Measurements from ENCODE around the gene OR2AJ1.
A peak's percentile ranks its signal among the peaks of the same experiment; 100 is the strongest.
"Not testable (repeated sequence)": the region's sequence is repeated elsewhere in the genome, so short reads cannot be mapped to it uniquely, and the experiment has no call there.

Gene OR2AJ1

DNA sequence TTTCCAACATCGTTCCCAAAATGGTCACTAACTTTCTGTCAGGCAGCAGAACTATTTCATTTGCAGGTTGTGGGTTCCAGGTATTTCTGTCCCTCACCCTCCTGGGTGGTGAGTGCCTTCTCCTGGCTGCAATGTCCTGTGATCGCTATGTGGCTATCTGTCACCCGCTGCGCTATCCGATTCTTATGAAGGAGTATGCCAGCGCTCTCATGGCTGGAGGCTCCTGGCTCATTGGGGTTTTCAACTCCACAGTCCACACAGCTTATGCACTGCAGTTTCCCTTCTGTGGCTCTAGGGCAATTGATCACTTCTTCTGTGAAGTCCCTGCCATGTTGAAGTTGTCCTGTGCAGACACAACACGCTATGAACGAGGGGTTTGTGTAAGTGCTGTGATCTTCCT lies 9.3 kb downstream of the OR2AJ1 start:
- no peaks in the 10 kb centered on the region for H3K9me3 Mint-ChIP-seq (ENCODE audit: low read depth)
- H3K36me3 Mint-ChIP-seq = no peaks in the 10 kb centered on the region
- no peak overlapping the region for H3K27ac Mint-ChIP-seq
- H3K27me3 Mint-ChIP-seq = peaks cover 3% of the 10 kb centered on the region
- H3K4me1 Mint-ChIP-seq (ENCODE audit: low read depth) = no peaks in the 10 kb centered on the region
- no peak overlapping the region for H3K4me3 Mint-ChIP-seq

DNA sequence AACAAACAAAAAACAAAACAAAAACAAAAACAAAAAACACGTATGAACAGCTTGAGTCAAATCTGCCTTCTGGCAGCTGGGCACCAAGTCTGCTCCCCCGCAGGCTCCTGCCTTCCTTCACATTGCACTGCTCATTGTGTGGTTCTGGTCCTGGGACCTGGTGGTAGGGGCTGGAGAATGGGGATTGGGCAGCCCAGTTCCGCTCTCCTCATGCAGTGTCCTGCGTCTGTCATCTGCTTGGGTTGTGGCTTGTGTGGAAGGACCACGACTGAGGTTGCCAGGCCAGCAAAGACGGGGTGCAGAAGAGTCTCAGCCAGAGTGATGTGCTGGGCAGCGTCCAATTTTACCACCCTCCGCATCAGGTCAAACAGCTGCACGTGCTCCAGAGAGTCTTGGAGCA lies 11.1 kb downstream of the OR2AJ1 start:
- Mint-ChIP-seq H3K9me3 (ENCODE audit: low read depth) (no peaks in the 10 kb centered on the region), H3K27me3 (peaks cover 3% of the 10 kb centered on the region), H3K4me1 (ENCODE audit: low read depth) (no peaks in the 10 kb centered on the region), H3K27ac (no peak overlapping the region), H3K36me3 (no peaks in the 10 kb centered on the region), H3K4me3 (no peak overlapping the region)

DNA sequence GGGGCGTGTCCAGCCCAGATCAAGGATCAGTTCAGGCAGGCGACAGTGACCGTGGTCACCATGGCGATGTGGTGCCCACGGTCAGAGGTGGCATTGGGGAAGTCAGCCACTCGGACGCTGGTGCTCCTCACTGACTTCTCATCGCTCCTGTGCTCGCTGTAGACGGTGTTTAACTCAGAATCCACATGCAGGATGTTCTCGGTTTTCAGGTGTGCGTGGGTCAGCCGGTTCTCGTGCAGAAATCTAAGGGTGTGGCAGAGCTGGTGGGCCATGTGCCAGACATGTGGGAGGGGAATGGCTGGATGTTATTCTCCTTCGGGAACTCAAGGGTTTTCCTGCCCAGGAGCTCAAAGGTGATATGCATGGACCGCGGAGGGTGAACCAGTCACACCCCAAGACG lies 11.7 kb downstream of the OR2AJ1 start:
- Mint-ChIP-seq H3K4me1 (ENCODE audit: low read depth) (no peaks in the 10 kb centered on the region), H3K27me3 (peaks cover under 1% of the 10 kb centered on the region), H3K9me3 (ENCODE audit: low read depth) (no peaks in the 10 kb centered on the region), H3K4me3 (no peak overlapping the region), H3K27ac (no peak overlapping the region), H3K36me3 (no peaks in the 10 kb centered on the region)

DNA sequence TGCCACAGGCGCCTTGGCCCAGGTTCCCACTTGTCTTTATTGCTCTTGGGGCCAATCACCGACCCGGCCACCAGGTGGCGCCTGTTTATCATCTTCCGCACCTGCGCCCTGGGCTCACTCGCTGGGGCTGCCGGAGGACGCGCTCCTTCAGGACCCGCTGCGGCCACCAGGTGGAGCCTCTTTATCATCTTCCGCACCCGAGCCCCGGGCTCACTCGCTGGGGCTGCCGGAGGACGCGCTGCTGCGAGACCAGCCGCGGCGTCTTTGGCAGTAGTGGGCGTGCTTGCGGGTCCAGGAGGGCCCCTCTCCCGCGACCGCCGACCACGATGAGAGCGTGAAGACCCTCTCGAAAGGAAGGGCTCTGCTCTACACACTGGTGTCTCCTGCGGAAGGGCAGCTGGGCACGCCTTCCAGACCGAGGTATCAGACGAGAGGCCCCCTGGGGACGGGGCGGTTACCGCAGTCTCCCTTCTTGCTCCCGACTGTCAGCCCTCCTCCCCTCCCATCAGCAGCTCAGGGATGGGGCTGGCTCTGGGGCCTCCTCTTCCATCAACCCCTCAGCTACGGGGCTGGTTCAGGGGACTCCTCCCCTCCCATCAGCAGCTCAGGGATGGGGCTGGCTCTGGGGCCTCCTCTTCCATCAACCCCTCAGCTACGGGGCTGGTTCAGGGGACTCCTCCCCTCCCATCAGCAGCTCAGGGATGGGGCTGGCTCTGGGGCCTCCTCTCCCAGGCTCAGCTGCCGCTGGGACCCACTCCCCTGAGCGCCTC lies 12.5 kb downstream of the OR2AJ1 start:
- H3K4me3 Mint-ChIP-seq = peak overlapping the region; percentile 81
- H3K4me1 Mint-ChIP-seq (ENCODE audit: low read depth); H3K27me3 Mint-ChIP-seq; H3K27ac Mint-ChIP-seq; H3K9me3 Mint-ChIP-seq (ENCODE audit: low read depth); H3K36me3 Mint-ChIP-seq: not testable (repeated sequence)

DNA sequence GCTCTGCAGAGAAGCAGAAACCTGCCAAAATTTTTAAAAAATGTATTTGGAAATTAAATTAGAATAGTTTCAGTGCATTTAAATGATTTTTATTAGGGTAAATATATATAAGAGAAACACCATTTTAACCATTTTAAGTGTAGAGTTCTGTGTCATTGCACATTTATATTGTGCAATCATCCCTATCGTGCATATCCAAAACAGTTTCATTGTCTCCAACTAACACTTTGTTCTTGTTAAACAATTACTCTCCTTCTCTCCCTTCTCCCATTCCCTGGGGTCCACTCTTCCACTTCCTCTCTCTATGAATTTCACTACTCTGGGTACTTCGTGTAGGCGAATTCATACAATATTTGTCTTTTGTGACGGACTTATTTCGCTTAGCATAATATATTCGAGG lies 17.9 kb downstream of the OR2AJ1 start:
- Mint-ChIP-seq H3K27me3 (peaks cover 5% of the 10 kb centered on the region), H3K36me3 (no peaks in the 10 kb centered on the region), H3K4me1 (ENCODE audit: low read depth) (no peaks in the 10 kb centered on the region), H3K4me3 (no peak overlapping the region), H3K9me3 (ENCODE audit: low read depth) (no peaks in the 10 kb centered on the region), H3K27ac (no peak overlapping the region)

DNA sequence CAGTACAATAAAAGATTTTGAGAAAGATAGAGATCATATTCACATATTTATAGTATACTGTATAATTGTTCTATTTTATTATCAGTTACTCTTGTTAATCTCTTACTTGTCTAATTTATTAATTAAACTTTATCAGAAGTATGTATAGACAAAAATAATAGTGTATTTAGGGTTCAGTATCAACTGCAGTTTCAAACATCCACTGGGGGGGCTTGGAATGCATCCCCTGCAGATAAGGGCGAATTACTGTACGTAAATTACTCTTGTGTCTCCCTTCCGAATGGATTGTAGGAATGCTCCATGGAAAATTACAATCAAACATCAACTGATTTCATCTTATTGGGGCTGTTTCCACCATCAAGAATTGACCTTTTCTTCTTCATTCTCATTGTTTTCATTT lies 23.9 kb downstream of the OR2AJ1 start, which contains the start of gene OR2L8:
OR2L8 (plus strand) TSS at position 301 of the 400 bp plus-strand sequence; CDS start at position 301, 0 bp downstream.
- Mint-ChIP-seq H3K4me1 (ENCODE audit: low read depth) (no peaks in the 10 kb centered on the region), H3K27me3 (peaks cover 7% of the 10 kb centered on the region), H3K27ac (no peak within 1 kb of the TSS), H3K4me3 (no peak within 1 kb of the TSS), H3K9me3 (ENCODE audit: low read depth) (no peaks in the 10 kb centered on the region), H3K36me3 (no peaks in the 10 kb centered on the region)

DNA sequence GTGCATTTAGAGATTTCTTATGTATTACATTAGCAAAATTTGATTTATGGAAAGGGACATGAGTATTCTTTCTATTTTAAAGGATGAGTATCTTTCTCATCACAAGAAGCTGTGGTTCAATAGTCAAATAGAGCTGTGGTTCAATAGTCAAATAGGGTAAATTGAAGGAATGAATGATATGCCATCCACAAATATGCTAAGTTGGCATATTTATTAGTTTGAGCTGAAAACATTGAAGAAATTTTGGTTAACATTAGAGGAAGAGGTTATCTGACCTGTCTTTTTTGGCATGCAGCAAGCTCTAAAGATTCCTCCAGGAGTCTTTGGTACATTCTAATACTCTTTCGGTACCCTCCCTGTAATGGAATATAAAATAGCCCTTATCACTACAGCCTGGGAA lies 28.7 kb downstream of the OR2AJ1 start:
- no peak overlapping the region for H3K4me3 Mint-ChIP-seq
- peaks cover 4% of the 10 kb centered on the region for H3K9me3 Mint-ChIP-seq (ENCODE audit: low read depth)
- no peaks in the 10 kb centered on the region for H3K36me3 Mint-ChIP-seq
- H3K27ac Mint-ChIP-seq = no peak overlapping the region
- H3K4me1 Mint-ChIP-seq (ENCODE audit: low read depth) = no peaks in the 10 kb centered on the region
- no peaks in the 10 kb centered on the region for H3K27me3 Mint-ChIP-seq

DNA sequence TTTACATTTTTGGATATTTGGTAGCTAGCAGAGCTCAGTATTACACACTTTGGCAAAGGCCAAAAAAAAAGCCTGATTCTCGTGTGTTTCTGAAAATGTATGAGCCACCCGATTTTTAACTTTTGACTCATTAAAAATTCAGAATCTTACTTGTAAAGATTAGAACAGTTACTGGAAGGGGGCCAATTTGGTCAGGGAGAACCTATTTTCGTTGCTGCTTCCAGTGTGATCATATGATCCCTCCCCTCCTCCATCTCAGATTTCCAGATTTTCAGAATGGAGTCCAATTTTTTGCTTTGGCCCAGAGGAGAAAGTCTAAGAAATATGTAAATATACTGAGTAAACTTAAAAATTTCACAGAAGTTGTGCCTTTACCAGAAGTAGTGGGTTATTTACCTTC lies 37.1 kb downstream of the OR2AJ1 start:
- Mint-ChIP-seq H3K27me3 (peaks cover 6% of the 10 kb centered on the region), H3K4me3 (no peak overlapping the region), H3K9me3 (ENCODE audit: low read depth) (peaks cover 14% of the 10 kb centered on the region), H3K4me1 (ENCODE audit: low read depth) (no peaks in the 10 kb centered on the region), H3K27ac (no peak overlapping the region), H3K36me3 (peaks cover 5% of the 10 kb centered on the region)

DNA sequence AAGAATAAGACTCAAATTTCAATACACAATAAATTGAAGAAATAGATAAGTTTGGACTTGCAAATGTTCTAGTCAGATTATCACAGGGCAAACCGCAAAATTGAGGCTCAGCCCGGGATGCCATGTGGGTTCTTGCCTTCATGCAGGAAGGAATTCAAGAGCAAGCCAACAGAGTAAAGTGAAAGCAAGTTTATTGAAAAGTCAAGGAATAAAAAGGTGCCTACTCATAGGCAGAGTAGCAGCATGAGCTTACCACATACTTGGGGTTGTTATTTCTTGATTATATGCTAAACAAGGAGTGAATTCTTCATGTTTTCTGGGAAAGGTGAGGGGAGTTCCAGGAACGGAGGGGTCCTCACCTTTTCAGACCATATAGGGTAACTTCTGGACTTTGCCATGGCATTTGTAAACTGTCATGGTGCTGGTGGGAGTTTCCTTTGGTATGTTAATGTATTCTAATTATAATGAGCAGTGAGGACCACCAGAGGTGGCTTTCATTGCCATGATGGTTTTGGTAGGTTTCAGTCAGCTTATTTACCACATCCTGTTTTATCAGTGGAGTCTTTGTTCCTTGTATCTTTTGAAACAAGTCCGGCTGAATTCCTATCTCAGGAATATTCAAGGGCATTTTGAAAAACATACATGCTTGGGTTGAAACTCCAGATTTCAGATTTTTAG lies 38.4 kb downstream of the OR2AJ1 start:
- Mint-ChIP-seq H3K36me3 (peaks cover 5% of the 10 kb centered on the region), H3K9me3 (ENCODE audit: low read depth) (peaks cover 11% of the 10 kb centered on the region), H3K4me3 (no peak overlapping the region), H3K4me1 (ENCODE audit: low read depth) (no peaks in the 10 kb centered on the region), H3K27me3 (peaks cover 6% of the 10 kb centered on the region), H3K27ac (no peak overlapping the region)

DNA sequence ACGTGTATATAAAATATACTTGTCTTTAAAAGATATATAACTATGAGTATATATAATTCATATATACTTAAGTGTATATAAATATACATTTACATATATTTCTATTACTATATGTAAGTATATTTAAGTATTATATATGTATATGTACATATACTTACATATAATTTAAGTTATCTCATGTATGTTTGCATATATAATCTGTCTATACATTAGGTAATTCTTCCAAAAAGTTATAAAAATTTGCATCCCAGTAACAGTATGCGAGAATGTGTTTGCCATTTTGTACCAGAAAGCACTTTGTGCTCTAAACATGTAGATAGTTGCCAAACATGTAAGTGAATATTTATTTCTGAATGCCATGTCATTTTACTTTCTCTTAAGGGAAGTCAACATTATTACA lies 40.2 kb downstream of the OR2AJ1 start, which contains the start of gene OR2AK2:
OR2AK2 (plus strand) TSS at position 301 of the 400 bp plus-strand sequence. CDS start 144 bp downstream, outside the sequence.
- H3K36me3 Mint-ChIP-seq = peaks cover 3% of the 10 kb centered on the region

DNA sequence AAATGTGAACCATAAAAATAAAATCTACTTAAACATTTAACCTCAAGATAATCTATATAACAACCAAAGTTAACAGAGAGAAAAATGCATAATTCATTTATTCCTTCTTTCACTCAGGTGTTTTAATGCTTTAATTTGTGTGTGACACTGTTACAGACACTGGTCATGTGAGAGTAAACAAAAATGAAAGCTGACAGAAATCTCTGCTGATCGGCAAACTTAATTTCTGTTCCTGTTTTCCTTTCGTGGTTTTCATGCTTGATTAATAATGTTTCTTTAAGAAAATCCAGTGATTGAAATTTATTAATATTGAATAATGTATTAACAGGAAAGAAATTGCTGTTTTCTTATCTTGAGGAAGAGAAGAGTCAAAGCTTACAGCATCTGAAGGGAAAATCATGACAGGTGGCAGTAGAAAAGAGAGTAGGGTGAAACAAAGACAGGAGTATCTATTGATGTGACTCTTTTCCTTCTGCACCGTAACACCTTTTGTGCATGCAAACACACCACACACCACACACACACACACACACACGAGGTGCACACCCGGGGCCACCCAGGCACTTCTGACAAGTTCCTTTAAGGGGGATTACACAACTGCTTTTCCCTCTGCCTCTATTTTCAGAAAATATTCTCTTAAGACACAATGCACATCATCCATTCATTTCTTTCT lies 42.0 kb downstream of the OR2AJ1 start:
- Mint-ChIP-seq H3K4me3 (no peak overlapping the region), H3K27ac (no peak overlapping the region)

More for the DNA sequence above, 40.2 kb downstream of the OR2AJ1 start, which contains the start of gene OR2AK2:
- Mint-ChIP-seq H3K9me3 (ENCODE audit: low read depth) (peaks cover 6% of the 10 kb centered on the region), H3K4me3 (no peak within 1 kb of the TSS), H3K27ac (no peak within 1 kb of the TSS), H3K4me1 (ENCODE audit: low read depth) (no peaks in the 10 kb centered on the region), H3K27me3 (peaks cover 6% of the 10 kb centered on the region)

More for the DNA sequence above, 42.0 kb downstream of the OR2AJ1 start:
- no peaks in the 10 kb centered on the region for H3K27me3 Mint-ChIP-seq
- peaks cover 2% of the 10 kb centered on the region for H3K9me3 Mint-ChIP-seq (ENCODE audit: low read depth)
- H3K36me3 Mint-ChIP-seq = no peaks in the 10 kb centered on the region
- no peaks in the 10 kb centered on the region for H3K4me1 Mint-ChIP-seq (ENCODE audit: low read depth)

Data from activated naive CD8-positive, alpha-beta T cell (primary cell).